Vagina (tissue), 2 donors: ENCODE data around the gene GFRA1. TPM values are rescaled to one million over a fixed set of nuclear protein-coding genes. Genes with fewer than 3 reads are reported as not detected.

Source experiments
- DNase-seq, 2 donors: peaks; one replicate each; pipeline ENCODE4 v3.0.0-alpha.2; 2017; ENCODE audit errors: extremely low spot score in 2 of 2
- H3K27ac ChIP-seq: fragments of 200-600 bp; sonication (generic); one replicate; pipeline ENCODE4 v1.5.1; 2019
- H3K27me3 ChIP-seq: fragments of 200-600 bp; sonication (generic); one replicate; pipeline ENCODE4 v1.5.1; 2019
- H3K36me3 ChIP-seq, 2 donors: fragments of 200-600 bp; sonication (generic); one replicate each; pipeline ENCODE4 v1.5.1; 2017 to 2019
- H3K4me1 ChIP-seq: fragments of 200-600 bp; sonication (generic); one replicate; pipeline ENCODE4 v1.5.1; 2019
- H3K4me3 ChIP-seq, 2 donors: fragments of 200-600 bp; sonication (generic); 1 replicate in 1 of 2; 2 replicates in 1 of 2; pipeline ENCODE4 v1.5.1; 2016 to 2019
- H3K9me3 ChIP-seq: fragments of 200-600 bp; sonication (generic); one replicate; pipeline ENCODE4 v1.5.1; 2019
- CTCF ChIP-seq, 3 experiments: fragments of 450-650 bp in 2 of 3; fragments of 200-600 bp in 1 of 3; sonication (generic) in 1 of 3; IDR thresholded peaks; one replicate each; pipeline ENCODE4 v1.5.1; 2017 to 2019; ENCODE audit warnings: antibody characterized with exemption in 3 of 3, mild to moderate bottlenecking in 2 of 3, moderate library complexity in 2 of 3
- POLR2A ChIP-seq, 2 donors: fragments of 450-650 bp; IDR thresholded peaks; one replicate each; pipeline ENCODE4 v1.6.1; 2017; ENCODE audit warnings: antibody characterized with exemption in 2 of 2, mild to moderate bottlenecking in 2 of 2, moderate library complexity in 2 of 2
- POLR2AphosphoS5 ChIP-seq, 2 donors: sonication (generic); formaldehyde crosslinking; IDR thresholded peaks; one replicate each; pipeline ENCODE4 v1.9.0; 2017; ENCODE audit warnings: antibody characterized with exemption in 2 of 2, mild to moderate bottlenecking in 2 of 2, low read depth in 1 of 2; ENCODE audit not compliant: insufficient read depth in 1 of 2
- intact Hi-C: fragments of 100-400 bp; cut with DNase I; formaldehyde crosslinking; loops from one replicate; pipeline ENCODE4 v1.15.1; 2023
- total RNA-seq: library from RNA; depleted of rRNA; stranded (reverse); fragments of >200 nt; gene quantifications from one replicate; pipeline ENCODE4 v1.2.3, GENCODE V29; 2016

GFRA1 gene
- total RNA-seq, 1 donor from 2014 or later = 57.7 TPM

DNA sequence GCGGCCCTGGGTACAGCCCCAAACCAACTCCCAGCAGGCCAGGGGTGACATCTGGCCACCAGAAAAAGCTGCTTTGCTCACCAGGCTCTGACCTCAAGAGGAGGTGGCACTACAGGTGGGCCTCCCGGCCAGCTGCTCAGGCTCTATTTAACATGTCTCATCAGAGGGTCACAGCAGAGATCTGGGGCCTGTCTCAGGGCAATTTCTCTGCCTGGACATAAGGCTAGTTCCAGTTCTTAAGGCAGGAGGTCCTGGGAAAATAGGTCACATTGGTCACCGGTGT, 88.6 kb downstream of the GFRA1 start:
- Histone ChIP-seq H3K9me3 (no peaks in the 10 kb centered on the region), H3K4me3 (no peak overlapping the region), H3K36me3 (no peaks in the 10 kb centered on the region), H3K4me1 (no peaks in the 10 kb centered on the region), H3K27ac (no peak overlapping the region), H3K27me3 (no peaks in the 10 kb centered on the region)
- TF ChIP-seq CTCF (IDR thresholded peaks at IDR 0.05) = no peak
- no peak for TF ChIP-seq POLR2AphosphoS5 (IDR thresholded peaks at IDR 0.05; ENCODE audit: insufficient read depth in 1 of 2, low read depth in 1 of 2)
- no peak for TF ChIP-seq POLR2A (IDR thresholded peaks at IDR 0.05)
- DNase-seq = no peak
- intact Hi-C loops = no loop called here

- Histone ChIP-seq H3K27me3 (no peaks in the 10 kb centered on the region), H3K9me3 (no peaks in the 10 kb centered on the region), H3K27ac (no peak overlapping the region), H3K36me3 (no peaks in the 10 kb centered on the region), H3K4me3 (no peak overlapping the region), H3K4me1 (no peaks in the 10 kb centered on the region)
- intact Hi-C loops = no loop called here
- DNase-seq = no peak
- TF ChIP-seq POLR2AphosphoS5 (IDR thresholded peaks at IDR 0.05; ENCODE audit: insufficient read depth in 1 of 2, low read depth in 1 of 2) (no peak), CTCF (IDR thresholded peaks at IDR 0.05) (no peak), POLR2A (IDR thresholded peaks at IDR 0.05) (no peak)
Measured at GRCh38 chr10:116183733-116184511, 89.1 kb downstream of the GFRA1 start.

DNA sequence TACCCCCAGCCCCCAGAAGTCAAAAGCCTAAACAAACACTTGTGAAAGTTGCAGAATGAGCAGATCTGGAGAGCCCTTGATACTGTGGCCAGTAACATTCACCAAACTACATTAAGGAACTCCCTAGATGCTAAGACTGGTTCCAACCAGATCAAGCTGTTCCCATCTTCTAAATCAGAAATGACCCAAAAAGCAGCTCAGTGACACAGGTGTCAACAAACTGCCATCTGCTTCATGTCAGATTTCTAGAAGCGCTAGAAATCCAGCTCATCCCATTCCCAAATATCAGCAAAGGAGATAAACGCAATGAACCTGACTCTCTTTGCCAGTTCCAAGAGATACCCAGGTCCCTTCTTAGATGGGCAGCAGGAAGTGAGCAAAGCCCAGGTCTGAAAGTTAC, 90.6 kb downstream of the GFRA1 start:
- no peak for TF ChIP-seq CTCF (IDR thresholded peaks at IDR 0.05)
- intact Hi-C loops = no loop called here
- H3K4me1 ChIP-seq = no peaks in the 10 kb centered on the region

GRCh38 chr10:116178086-116178605, 94.9 kb downstream of the GFRA1 start:
- Histone ChIP-seq H3K36me3 (no peaks in the 10 kb centered on the region), H3K9me3 (no peaks in the 10 kb centered on the region), H3K27me3 (no peaks in the 10 kb centered on the region), H3K27ac (no peak overlapping the region), H3K4me3 (no peak overlapping the region), H3K4me1 (no peaks in the 10 kb centered on the region)
- no peak for TF ChIP-seq POLR2AphosphoS5 (IDR thresholded peaks at IDR 0.05; ENCODE audit: insufficient read depth in 1 of 2, low read depth in 1 of 2)
- intact Hi-C loops = no loop called here
- DNase-seq = no peak

More for the DNA sequence above, 90.6 kb downstream of the GFRA1 start:
- Histone ChIP-seq H3K36me3 (no peaks in the 10 kb centered on the region), H3K27ac (no peak overlapping the region), H3K27me3 (no peaks in the 10 kb centered on the region), H3K4me3 (no peak overlapping the region), H3K9me3 (no peaks in the 10 kb centered on the region)
- no peak for DNase-seq

- intact Hi-C loops = no loop called here
- no peaks in the 10 kb centered on the region for H3K36me3 ChIP-seq
- H3K27me3 ChIP-seq = no peaks in the 10 kb centered on the region
- DNase-seq = no peak
- TF ChIP-seq CTCF (IDR thresholded peaks at IDR 0.05) = no peak
- no peak for TF ChIP-seq POLR2A (IDR thresholded peaks at IDR 0.05)
- no peak for TF ChIP-seq POLR2AphosphoS5 (IDR thresholded peaks at IDR 0.05; ENCODE audit: insufficient read depth in 1 of 2, low read depth in 1 of 2)
- H3K27ac ChIP-seq = no peak overlapping the region
- H3K4me3 ChIP-seq = no peak overlapping the region
- H3K9me3 ChIP-seq = no peaks in the 10 kb centered on the region
- H3K4me1 ChIP-seq = no peaks in the 10 kb centered on the region
Measured at GRCh38 chr10:116175231-116175630, 97.8 kb downstream of the GFRA1 start.
